Activated CD8-positive, alpha-beta memory T cell treated with anti-CD3 and anti-CD28 coated beads, Interleukin-2, amount 50 U/mL, for 24 hours (primary cell): Measurements from ENCODE around the gene WDR83.

Source experiments
- DNase-seq: peaks from one replicate; pipeline ENCODE4 v3.0.0-alpha.2; 2020; ENCODE audit errors: extremely low read depth

WDR83 gene

DNA sequence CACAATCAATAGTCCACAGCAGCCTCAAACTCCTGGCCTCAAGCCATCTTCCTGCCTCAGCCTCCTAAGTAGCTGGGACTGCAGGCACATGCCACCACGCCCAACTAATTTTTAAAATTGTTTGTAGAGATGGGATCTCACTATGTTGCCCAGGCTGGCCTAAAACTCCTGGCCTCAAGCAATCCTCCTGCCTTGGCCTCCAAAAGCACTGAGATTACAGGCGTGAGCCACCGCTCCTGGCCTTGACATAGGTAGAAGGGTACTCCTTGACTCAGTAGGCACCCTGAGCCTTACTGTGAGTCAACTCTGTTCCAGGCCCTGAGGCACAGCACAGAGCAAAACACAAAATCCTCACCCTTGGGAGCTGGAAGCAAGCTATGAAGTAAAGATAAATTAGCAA, 49.3 kb downstream of the WDR83 start:
- no peak for DNase-seq

DNA sequence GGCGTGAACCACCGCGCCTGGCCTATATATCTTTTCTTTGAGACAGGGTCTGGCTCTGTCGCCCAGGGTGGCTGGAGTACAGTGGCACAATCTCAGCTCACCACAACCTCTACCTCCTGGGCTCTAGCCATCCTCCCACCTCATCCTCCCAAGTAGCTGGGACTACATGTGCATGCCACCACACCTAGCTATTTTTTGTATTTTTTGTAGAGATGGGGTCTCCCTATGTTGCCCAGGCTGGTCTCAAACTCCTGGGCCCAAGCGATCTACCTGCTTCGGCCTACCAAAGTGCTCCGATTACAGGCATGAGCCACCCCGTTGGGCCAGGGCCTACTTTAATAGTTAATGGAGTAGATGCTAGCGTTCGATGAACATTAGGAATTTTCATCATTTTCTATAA, 53.7 kb downstream of the WDR83 start:
- DNase-seq, result no peak

DNA sequence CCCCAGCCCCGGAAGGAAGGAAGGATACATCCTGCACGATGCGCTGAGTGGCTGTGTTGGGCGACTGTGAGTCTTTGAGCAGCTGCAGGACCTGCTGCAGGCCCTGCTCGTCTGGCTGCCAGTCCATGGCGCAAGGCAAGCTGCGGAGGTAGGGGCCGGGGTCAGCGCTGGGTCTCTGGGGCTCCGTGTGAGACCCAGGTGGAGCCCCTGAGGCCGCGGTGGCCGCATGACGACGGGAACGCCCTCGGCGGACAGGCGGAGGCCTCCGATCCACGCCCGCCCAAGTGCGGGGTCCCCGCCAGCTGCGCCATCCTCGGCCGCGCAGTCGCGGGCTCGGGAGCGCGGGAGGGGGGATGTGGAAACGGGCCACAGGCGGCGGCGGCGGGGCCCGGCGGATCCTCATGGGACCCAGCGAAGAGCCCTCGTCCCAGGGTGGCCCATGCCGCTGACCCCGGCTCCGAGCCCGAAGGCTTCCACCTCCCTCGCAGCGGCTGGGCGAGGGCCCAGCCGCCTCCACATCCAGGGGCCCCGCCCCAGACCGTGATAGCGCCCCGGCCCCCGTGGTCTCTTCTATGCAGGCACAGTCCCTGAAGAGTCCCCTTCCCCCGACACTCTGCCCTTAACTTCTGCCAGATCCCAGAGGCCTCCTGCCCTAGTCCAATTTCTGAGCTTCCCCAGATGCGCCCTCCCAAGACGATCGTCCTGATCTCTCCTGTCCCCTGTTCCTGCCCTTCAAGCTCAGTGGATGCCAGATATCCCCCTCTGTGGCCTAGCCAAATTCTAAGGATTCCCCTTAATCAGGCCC, 54.4 kb downstream of the WDR83 start:
- no peak for DNase-seq

DNA sequence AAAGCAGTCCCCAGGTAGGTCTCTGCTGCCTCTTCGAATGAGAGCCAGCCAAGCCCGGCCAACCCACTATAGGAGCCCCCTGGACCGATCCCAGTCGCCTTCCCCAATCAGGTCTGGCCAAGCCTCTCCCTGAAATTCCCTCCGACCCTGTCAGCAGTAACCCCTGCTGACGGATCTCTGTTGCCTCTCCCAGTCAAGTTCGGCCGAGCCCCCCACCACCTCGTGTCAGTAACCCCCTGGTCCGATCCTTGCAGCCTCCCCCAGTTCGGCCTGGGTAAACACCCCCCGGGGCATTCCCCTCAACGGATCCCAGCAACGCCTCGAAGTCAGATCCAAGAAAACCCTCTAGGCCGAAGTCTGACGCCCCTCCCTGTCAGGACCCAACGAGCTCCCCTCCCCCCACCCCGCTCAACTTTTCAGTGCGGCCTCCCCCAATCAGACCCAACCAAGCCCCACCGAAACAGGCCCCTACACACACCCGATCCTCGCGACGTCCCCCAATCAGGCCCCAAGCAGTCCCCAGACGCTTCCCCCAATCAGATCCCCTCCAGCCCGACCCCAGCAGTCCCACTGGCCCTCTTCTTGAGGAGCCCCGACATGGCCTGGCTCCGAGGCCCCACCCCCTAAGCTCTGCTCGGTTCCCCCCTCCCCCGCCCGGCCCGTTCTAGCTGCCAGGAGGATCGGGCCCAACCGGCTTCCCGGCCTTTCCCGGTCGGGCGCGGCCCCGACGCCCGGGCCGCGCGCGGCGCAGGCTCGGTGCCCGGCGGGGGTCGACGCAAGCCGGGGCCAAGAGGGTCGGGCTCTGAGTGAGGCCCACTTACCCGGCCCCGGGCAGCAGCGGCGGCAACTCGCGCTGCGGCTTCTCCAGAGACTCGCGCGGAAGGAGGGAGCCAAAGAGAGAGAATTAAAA, 55.3 kb downstream of the WDR83 start:
- DNase-seq, result no peak

DNA sequence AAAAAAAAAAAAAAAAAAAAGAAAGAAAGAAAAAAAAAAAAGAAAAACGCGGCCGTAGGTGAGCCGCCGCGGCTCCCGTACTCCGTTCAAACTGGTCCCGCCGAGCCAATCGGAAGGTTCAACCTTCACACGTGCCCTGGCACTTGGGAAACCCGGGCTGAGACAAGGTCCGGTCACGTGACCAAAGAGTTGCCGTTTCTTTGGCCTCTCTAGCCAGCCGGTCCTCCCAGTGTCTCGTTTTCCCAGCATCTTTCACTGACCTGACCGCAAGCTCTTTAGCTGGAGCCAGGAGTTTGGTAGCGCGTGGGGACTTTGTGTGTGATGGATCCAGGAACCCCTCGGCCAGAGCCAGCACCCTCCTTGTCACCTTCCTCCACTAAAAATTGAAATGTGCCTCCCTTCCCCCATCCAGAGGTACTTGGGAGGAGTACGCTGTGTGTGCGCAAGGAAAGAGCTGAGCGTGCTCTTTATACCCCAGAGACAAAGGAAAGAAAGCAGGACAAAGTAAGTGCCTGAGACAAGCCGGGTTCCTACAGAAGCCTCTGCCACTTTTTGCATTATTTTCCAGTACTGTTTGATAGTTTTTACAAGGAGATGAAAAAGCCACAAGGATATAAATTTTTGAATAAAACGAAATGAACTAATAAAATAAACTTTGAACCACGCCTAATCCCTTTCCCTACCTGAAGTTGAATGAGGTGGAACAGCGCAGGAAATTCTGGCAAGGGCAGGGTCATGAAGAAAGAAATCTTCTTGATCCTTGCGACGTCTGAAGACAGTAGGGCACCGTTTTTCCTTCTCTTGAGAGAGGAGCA, 56.2 kb downstream of the WDR83 start:
- peak; percentile 91 for DNase-seq

GRCh38 chr19:12723381-12723640, 56.7 kb downstream of the WDR83 start:
- DNase-seq, result no peak

DNA sequence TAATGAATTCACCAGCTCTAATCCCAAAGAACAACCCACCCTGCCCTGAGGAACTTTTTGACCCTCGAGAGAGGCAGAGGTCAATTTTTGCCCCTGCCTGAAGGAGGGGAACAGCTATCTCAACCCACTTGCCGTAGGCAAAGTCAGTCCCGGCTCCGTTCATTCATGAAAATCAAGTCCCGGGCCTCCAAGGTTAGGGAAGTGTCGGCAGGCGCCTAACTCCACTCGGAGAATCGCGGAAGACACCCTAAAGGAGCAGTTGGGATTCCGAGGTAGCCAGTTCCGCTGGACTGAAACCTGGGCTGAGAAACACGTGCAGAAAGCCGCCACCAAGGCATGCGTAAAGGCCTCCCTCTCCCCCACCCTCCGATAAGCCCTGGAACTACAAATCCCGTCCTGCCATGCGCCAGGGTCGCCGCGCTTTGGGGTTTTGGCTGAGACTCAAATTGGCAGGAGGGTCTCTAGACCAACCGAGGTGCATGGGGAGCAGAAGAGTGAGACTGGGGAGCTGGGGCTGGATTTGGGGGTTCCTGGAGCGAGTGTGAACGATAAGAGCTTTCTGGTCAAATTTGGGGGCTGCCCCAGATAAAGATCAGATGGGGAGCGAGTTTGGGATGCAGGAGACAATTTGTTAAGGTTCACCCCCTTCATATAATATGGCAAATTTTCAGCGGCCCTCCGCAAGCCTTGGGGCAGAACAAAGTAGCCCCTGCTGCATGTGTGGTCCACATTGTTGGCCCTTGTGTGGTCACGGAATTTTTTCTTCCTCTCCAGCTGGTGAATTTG, 57.2 kb downstream of the WDR83 start, which contains the start of gene TNPO2:
Gene TNPO2 (minus strand): TSS at position 292 of the 786 bp plus-strand sequence. CDS start 2,955 bp downstream, outside the sequence.
- DNase-seq, result no peak
